ENCODE results near the gene STAT2.

- TF ChIP-seq USF2 (IDR thresholded peaks at IDR 0.05; ENCODE audit: low read depth, low read length): no peak
- no peak for TF ChIP-seq CTCF (conservative IDR thresholded peaks at IDR 0.05; ENCODE audit: low read depth, low read length)
- no peak for TF ChIP-seq POLR2A (IDR thresholded peaks at IDR 0.05; ENCODE audit: low read depth, low read length)
- no peak for TF ChIP-seq CEBPB (IDR thresholded peaks at IDR 0.05; ENCODE audit: low read depth, low read length)
- TF ChIP-seq MAFK (IDR thresholded peaks at IDR 0.05; ENCODE audit: low read depth, low read length): no peak
- no peak for TF ChIP-seq RAD21 (IDR thresholded peaks at IDR 0.05; ENCODE audit: low read length)
- no peak for TF ChIP-seq MAZ (IDR thresholded peaks at IDR 0.05; ENCODE audit: borderline replicate concordance, low read depth, low read length)
These were observed 33.4 kb downstream of the STAT2 start for GRCh38 chr12:56326533-56326932.

Measured in IMR-90 (cell line).